ENCODE results near the gene NHEJ1.
"Not testable (repeated sequence)": the region's sequence is repeated elsewhere in the genome, so short reads cannot be mapped to it uniquely, and the experiment has no call there.

The NHEJ1 gene, protein sequence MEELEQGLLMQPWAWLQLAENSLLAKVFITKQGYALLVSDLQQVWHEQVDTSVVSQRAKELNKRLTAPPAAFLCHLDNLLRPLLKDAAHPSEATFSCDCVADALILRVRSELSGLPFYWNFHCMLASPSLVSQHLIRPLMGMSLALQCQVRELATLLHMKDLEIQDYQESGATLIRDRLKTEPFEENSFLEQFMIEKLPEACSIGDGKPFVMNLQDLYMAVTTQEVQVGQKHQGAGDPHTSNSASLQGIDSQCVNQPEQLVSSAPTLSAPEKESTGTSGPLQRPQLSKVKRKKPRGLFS

DNA sequence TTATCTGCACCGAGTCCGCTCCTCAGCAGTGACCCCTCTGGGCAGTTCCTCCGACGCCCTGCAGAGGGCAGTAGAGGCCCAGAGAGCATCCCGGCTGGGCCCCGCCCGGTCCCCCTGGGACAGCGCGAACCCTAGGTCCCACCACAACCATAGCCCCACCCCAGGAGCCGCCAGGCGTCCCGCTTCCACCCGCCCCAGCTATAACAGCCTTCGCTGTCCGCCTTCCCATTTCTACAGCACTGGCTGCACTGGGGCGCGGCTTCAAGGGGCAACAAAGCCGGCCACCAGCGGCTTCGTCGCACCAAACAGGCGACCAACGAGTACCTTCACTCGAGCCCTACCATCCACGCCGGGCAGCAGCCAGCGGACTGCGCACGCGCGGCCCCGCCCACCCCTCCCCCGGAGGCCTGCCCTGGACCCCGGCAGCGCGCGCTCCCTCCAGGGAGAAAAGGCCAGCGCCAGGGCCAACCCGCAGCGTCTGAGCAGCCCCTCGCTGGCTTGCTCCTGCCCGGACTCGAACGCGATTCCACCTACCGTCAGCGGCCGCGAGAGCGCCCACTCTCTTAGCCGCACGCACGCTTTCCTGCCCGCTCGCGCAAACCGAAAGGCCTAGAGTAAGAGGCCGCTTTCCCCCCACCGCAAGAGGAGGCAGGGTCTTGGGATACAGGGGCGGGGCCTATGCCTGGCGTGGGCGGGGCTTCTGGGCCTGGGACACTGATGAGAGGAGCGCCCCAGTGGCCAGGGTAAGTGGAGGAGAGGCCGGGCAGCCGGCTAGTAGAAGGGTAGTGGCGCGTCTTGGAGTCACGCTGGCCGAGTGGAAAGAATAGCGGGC, at the start of gene NHEJ1:
NHEJ1 (minus strand) TSS at position 630 of the 832 bp plus-strand sequence. CDS start 2,453 bp downstream, outside the sequence.
- DNase-seq (ENCODE audit: low read depth in 1 of 2, low spot score in 1 of 2), result peak; percentile 84

DNA sequence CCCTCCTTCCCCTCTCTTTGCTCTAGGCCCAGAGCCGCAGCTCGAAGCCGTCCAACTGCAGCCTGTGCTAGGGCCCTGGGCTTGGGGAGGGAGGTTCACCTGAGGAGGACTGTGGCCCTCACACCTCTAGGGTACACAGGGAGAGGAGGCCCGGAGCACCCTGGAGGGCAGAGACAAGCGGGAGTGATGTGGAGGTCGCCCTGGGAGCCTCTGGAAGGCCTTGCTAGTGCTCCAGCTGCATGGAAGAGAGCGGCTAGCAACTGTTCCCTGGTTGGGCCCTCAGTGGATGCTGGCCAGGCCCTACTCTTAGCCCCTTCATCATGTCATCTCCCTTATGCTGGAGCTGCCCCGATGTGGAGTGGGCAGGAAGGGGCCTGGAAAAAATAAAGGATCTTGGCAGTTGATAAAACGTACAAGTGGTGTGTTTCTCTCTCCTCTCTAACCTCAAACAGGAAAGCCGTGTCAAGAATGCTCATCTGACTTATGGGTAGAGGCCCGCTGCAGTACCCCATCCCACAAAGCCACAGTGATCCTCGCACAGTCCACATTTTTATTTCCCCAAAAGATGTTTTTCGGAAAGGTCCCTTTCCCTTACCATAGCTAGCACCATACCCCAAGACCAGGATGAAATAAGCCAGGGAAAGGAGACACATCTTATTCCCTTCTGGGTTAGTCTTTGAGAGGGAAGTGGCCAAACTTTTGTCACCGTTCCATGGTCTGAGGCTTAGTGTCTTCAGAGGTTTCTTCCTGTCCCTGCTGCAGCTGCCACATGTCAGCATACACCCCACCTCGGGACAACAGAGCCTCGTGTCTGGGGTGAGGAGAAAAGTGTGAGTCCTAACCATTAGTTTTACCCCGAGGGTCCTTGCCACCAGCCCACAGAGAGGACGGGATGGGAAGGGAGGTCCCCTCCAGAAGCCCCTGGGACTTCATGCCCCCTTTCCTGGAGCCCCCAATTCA, 48.9 kb upstream of the NHEJ1 start:
- DNase-seq (ENCODE audit: low read depth in 1 of 2, low spot score in 1 of 2), result no peak

DNA sequence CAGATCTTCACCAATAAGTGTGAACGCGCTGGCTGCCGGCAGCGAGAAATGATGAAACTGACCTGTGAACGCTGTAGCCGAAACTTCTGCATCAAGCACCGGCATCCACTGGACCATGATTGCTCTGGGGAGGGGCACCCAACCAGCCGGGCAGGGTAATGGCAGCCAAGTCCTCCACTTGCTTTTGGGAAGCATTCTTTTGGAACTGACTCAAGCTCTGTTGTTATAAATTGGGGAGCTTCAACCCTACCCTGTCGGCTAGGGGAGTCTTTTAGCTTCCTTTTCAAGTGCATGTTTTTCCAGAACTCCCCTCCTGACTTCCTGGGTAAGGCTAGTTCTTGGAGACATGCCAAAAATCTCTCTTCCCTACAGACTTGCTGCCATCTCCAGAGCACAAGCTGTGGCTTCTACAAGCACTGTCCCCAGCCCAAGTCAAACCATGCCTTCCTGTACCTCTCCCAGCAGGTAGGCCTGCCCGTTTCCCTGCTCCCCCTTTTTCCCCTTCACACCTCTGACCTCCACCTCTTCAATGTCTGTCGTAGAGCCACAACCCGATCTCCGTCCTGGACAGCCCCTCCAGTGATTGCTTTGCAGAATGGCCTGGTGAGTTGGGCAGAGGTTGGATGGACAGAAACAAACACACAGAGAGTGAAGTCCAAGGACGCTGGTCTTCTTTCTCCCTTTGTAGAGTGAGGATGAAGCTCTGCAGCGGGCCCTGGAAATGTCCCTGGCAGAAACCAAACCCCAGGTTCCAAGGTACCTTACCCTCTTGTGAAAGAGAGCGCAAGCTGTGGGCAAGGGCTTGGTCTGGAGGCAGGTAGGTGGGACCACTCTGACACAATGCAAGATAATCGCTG, 47.5 kb upstream of the NHEJ1 start:
- DNase-seq (ENCODE audit: low read depth in 1 of 2, low spot score in 1 of 2), result no peak

DNA sequence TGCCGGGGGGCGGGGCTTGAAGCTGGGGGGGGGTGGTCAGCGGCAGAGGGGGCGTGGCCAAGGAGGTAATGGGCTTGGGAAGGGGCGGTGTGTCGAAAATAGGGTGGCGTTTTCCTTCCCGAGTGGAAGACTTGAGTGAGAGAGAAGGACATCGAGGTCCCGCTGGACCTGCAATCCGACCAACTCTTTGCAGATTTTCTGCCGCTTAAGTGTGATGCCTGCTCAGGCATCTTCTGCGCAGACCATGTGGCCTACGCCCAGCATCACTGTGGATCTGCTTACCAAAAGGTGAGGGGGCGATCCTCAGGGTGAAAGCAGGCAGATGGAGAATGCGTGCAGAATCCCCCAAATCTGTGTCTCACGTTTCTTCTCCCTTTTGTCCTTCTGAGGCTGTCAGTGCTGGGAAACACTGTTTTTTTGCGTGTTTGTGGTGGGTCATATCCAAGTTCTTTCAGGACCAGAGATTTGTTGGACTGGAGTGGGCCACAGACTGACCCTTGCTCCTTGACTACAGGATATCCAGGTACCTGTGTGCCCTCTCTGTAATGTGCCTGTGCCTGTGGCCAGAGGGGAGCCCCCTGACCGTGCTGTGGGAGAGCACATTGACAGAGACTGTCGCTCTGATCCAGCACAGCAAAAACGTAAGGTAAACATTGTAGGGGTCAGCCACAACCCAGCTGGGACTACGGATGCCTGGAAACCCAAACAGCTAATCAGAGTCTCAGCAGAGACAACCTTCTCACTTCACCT, 46.7 kb upstream of the NHEJ1 start:
- no peak for DNase-seq (ENCODE audit: low read depth in 1 of 2, low spot score in 1 of 2)

DNA sequence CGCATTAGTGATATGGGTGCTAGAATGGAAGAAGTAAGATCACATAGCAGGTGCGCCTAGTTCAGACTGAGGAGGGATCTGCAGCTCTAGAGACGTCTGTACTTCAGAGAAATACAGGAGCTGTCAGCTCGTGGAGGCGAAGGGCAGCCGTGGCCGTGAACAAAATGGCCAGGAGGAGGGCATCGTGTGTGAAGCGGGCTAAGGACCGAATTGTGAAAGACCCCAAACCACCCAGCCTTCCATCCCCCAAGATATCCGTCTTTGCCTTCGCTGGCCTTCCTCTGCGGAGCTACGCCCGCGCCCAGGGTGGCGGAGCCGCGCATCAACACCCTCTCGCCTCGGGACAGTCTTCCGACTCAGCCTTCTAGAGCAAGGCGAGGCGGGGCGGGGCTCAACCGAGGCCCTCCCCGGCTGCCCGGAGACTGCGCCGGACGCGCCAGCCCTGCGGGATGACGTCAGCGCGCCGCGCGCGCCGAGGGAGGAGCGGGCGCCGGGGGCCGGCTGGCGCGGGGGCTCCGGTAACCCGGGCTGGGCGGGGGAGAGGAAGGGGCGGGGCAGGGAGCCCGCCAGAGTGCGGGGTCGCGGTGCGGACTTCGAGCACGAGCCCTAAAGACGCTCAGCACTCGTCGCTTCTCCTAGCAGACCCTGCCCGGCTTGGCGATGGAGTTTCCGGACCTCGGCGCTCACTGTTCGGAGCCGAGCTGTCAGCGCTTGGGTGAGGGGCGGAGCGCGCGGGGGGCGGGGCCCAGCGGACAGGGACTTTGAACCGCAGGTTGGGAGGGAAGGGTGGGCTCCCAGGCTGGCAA, 45.9 kb upstream of the NHEJ1 start, which contains the start of gene ZFAND2B:
ZFAND2B (plus strand) TSS at position 455 of the 806 bp plus-strand sequence; CDS start at position 661, 206 bp downstream.
- DNase-seq (ENCODE audit: low read depth in 1 of 2, low spot score in 1 of 2), result peak; percentile 89 to 94

DNA sequence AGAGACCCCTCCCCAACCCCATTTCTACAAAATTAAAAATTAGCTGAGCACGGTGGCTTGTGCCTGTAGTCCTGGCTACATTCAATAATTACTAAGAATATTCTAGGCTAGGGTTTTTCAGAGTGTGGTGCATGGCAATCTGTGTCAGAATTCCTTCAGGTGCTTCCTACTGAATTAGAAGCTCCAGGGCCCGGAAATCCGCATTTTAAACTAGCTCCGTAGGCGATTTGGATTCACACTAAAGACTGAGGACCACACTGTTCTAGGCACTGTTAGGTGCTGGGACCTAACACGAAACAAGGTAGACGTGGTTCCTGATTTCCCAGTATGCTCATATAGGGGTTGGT, 45.3 kb upstream of the NHEJ1 start:
- no peak for DNase-seq (ENCODE audit: low read depth in 1 of 2, low spot score in 1 of 2)

DNA sequence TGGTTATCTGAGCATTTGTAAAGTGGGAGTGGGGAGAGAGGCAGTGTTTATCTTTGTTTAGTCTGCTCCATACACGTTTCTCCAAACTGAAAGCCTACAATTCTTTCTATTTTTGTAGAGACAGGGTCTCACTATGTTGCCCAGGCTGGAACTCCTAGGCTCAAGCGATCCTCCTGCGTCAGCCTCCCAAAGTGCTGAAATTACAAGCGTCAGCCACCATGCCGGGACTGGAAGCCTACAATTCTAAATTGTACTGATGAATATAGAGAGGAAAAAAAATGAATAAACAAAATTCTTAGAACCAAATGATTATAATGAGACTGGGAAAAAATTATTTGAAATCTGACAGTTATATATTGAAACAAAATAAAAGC, 44.5 kb upstream of the NHEJ1 start:
- DNase-seq (ENCODE audit: low read depth in 1 of 2, low spot score in 1 of 2), result no peak

DNA sequence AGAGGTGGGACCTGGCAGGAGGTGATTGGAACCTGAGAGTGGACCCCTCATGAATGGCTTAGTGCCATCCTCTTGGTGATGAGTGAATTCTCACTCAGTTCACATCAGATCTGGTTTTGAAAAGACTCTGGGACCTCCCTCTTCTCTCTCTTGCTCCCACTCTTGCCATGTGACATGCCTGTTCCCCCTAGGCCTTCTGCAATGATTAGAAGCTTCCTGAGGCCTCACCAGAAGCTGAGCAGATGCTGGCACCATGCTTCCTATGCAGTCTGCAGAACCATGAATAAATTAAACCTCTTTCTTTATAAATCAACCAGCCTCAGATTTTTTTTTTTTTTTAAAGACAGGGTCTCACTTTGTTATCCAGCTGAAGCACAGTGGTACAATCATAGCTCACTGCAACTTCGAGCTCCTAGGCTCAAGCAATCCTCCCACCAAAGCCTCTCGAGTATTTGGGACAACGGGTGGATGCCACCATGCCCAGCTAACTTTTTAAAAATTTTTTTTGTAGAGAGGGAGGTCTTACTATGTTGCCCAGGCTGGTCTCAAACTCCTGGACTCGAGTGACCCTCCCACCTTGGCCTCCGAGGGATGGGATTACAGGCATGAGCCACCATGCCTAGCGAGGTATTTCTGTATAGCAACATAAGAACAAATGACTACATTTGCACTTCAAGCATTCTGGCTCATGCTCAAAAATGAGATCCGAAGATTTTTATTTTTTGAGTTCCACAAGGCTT, 44.0 kb upstream of the NHEJ1 start:
- DNase-seq (ENCODE audit: low read depth in 1 of 2, low spot score in 1 of 2), result no peak

DNA sequence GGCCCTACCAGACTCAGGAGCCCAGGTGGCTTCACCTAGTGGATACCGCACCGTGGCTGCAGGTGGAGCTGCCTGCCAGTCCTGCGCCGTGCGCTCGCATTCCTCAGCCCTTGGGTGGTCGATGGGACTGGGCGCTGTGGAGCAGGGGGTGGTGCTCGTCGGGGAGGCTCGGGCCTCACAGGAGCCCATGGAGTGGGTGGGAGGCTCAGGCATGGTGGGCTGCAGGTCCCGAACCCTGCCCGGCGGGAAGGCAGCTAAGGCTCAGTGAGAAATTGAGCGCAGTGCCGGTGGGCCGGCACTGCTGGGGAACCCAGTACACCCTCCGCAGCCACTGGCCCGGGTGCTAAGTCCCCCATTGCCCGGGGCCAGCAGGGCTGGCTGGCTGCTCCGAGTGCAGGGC, 40.7 kb upstream of the NHEJ1 start:
- DNase-seq (ENCODE audit: low read depth in 1 of 2, low spot score in 1 of 2), result not testable (repeated sequence)

DNA sequence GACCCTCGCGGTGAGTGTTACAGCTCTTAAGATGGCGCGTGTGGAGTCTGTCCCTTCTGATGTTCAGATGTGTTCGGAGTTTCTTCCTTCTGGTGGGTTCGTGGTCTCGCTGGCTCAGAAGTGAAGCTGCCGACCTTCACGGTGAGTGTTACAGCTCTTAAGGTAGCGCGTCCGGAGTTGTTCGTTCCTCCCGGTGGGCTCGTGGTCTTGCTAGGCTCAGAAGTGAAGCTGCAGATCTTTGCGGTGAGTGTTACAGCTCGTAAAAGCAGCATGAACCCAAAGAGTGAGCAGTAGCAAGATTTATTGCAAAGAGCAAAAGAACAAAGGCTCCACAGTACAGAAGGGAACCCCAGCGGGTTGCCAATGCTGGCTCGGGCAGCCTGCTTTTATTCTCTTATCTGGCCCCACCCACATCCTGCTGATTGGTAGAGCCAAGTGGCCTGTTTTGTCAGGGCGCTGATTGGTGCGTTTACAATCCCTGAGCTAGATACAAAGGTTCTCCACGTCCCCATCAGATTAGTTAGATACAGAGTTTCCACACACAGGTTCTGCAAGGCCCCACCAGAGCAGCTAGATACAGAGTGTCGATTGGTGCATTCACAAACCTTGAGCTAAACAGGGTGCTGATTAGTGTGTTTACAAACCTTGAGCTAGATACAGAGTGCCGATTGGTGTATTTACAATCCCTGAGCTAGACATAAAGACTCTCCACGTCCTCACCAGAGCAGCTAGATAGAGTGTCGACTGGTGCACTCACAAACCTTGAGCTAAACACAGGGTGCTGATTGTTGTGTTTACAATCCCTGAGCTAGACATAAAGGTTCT, 40.1 kb upstream of the NHEJ1 start:
- not testable (repeated sequence) for DNase-seq (ENCODE audit: low read depth in 1 of 2, low spot score in 1 of 2)

DNA sequence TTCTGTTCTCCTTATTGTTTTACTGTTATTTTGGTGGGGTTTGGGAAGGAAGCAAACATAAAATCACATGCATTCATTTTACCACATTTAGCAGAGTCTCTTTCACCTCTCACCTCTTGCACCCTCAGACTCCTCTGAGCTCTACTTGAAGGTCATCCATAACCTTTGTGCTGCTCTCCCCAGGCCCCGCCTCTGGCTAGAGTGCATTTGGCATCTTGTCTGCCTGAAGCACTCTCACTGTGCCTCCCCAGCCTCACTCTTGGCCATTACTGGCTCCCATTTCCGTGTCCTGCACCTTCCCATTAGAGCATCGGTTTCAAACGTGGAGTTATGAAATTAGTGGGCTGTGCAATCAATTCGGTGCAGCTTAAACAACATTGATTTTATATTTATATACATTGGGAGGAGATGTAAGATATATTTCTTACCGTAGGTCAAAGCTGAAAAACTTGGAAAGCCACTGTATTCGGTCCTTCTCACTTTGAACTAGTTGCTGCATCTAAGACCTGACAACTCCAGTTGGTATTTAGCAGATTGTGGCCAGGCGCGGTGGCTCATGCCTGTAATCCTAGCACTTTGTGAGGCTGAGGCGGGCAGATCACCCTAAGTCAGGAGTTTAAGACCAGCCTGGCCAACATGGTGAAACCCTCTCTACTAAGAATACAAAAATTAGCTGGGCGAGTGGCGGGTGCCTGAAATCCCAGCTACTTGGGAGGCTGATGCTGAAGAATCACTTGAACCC, 39.0 kb upstream of the NHEJ1 start:
- DNase-seq (ENCODE audit: low read depth in 1 of 2, low spot score in 1 of 2), result no peak

DNA sequence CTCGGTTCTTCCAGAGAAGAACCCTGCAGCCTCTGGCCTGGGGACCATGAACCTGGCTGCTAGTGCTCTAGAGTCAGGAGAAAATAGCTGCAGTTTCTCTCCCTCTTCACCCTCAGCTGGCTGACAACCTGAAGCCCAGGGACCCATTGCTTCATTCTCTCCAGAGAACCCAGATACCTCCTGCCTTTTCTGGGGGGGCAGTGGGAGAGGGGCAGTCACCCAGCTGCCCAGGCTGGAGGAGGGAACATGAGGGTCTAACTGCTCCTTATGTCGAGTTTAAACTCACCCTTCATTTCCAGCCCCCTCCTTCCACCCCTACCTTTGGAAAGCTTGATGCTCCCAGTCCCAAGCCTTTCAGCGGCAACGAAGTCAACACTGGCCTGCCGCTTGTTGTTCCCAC, 38.4 kb upstream of the NHEJ1 start:
- no peak for DNase-seq (ENCODE audit: low read depth in 1 of 2, low spot score in 1 of 2)

DNA sequence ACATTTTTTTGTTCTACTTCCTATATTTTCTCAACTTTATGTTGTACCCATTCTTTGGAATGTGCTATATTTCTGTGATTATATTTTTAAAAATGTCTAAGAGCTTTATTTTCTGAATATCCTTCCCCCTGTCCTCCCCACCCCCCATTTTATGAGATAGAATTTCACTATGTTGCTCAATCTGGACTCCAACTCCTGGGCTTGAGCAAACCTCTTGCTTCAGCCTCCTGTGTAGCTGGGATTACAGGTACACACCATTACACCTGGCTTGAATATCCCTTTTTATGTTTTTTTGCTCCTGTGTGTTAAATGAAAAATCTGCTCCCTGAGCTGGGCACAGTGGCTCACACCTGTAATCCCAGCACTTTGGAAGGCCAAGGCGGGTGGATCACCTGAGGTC, 36.8 kb upstream of the NHEJ1 start:
- DNase-seq (ENCODE audit: low read depth in 1 of 2, low spot score in 1 of 2), result no peak

DNA sequence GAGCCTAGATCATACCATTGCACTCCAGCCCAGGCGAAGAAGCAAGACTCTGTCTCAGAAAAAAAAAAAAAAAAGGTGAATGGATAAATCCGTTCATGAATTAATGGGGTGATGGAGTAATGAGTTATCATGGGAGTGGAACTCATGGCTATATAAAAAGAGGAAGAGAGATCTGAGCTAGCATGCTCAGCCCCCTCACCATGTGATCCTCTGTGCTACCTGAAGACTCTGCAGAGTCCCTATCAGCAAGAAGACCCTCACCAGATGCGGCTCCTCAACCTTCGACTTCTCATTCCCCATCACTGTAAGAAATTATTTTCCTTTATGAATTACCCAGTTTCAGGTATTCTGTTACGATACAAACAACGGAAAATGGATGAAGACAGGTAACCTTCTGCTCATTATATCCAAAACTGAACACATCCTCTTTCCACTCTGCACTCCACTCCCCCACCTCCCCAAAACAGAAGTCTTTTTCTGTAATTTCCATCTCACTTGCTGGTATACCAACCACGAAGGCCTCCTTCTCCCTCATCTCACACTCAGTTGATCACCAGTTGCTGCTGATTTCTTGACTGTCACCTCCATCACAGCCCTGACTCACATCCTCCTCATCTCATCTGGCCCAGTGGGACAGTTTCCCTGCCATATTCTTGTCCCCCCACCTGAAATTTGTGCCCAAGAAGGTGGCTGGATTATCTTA, 26.3 kb upstream of the NHEJ1 start:
- DNase-seq (ENCODE audit: low read depth in 1 of 2, low spot score in 1 of 2), result no peak

DNA sequence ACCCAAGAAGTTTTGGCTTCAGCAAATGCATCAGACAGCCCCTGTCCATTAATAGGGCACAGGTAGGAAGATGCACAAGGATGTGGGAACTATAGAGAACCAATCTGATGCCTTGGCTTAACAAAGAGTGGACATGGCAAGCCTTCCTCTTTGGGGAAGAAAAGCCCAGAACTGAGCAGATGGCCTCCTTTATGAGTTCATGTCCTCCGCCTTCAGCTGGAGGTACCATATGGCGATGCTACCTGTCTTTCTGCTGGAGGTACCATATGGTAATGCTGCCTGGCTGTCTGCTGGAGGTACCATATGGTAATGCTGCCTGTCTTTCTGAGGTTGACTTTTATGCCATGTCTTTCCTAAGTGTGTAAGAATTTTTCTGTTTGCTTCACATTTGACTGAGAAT, 23.5 kb upstream of the NHEJ1 start:
- no peak for DNase-seq (ENCODE audit: low read depth in 1 of 2, low spot score in 1 of 2)

DNA sequence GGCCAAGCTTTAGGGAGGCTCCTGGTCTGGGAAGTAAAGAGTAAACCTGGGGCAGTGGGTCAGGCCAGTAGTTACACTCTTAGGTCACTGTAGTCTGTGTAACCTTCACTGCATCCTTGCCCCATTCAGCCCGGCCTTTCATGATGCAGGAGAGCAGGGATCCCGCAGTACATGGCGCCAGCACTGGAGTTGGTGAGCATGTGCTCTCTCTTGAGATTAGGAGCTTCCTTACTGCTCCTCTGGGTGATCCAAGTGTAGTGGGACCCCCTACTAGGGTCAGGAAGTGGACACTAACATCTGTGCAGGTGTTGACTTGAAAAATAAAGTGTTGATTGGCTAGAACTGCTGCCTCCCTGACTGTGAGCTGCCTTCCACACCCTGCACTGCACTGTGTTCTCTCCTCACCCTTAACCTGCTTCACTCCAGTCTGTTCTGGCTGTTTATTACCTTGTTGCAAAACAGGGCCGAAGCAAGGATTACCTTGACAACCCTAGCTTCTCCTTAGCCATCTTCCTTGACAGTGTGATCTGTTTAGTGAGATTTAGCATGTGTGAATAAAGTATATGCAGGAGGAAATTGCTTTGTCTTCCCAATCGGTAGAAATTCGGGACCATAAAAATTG, 22.6 kb upstream of the NHEJ1 start:
- DNase-seq (ENCODE audit: low read depth in 1 of 2, low spot score in 1 of 2), result no peak

All from activated T-helper 1 cell treated with anti-CD3 and anti-CD28 coated beads, Interleukin-2, amount 50 U/mL, for 16 hours (primary cell).